OCI-LY7 (cell line): ENCODE data around the gene UBE2D1. TPM values are rescaled to one million over a fixed set of nuclear protein-coding genes. Genes with fewer than 3 reads are reported as not detected.
A peak's percentile ranks its signal among the peaks of the same experiment; 100 is the strongest.

Source experiments
- BruUV-seq: library from RNA; stranded (reverse); fragments of 400-500 nt; replicated peaks from 2 replicates; lab custom pipeline; 2021; lab: Mats Ljungman, UMichigan
- CTCF ChIA-PET: fragments of 300-600 bp; sonication (Branson Sonifier 250); formaldehyde crosslinking; loops from one replicate; lab custom pipeline; 2022; ENCODE audit warnings: antibody characterized with exemption; ENCODE audit not compliant: unreplicated experiment; lab: Charles Lee
- POLR2A ChIA-PET: fragments of 300-600 bp; sonication (Branson Sonifier 250); formaldehyde crosslinking; loops from one replicate; lab custom pipeline; 2022; ENCODE audit warnings: antibody characterized with exemption; lab: Charles Lee
- DNase-seq: peaks from one replicate; pipeline ENCODE4 v3.0.0-alpha.2; 2015; ENCODE audit warnings: low spot score
- H2AFZ ChIP-seq: fragments of 200-600 bp; sonication (generic), shearing (Covaris generic); 2 replicates; pipeline ENCODE4 v1.6.1; 2014; ENCODE audit warnings: mild to moderate bottlenecking, antibody characterized with exemption, low read length, moderate library complexity
- H3K27ac ChIP-seq: fragments of 200-600 bp; sonication (generic); 2 replicates; pipeline ENCODE4 v1.5.1; 2014; ENCODE audit warnings: mixed run types, low read depth, mild to moderate bottlenecking, moderate library complexity, low read length, inconsistent platforms; ENCODE audit not compliant: poor library complexity, severe bottlenecking
- H3K36me3 ChIP-seq: fragments of 200-600 bp; sonication (generic); 2 replicates; pipeline ENCODE4 v1.6.1; 2014; ENCODE audit warnings: mild to moderate bottlenecking, antibody characterized with exemption, low read length, moderate library complexity, mixed read lengths; ENCODE audit not compliant: insufficient read depth
- H3K4me1 ChIP-seq: fragments of 200-600 bp; sonication (generic); 2 replicates; pipeline ENCODE4 v1.5.1; 2014; ENCODE audit warnings: mild to moderate bottlenecking, low read length; ENCODE audit not compliant: insufficient read depth, poor library complexity, severe bottlenecking
- H3K4me2 ChIP-seq: fragments of 200-600 bp; sonication (generic); 2 replicates; pipeline ENCODE4 v1.6.1; 2014; ENCODE audit warnings: mild to moderate bottlenecking, low read length
- H3K4me3 ChIP-seq: fragments of 200-600 bp; sonication (generic); 2 replicates; pipeline ENCODE4 v1.5.1; 2014; ENCODE audit warnings: mild to moderate bottlenecking, low read depth, low read length; ENCODE audit not compliant: poor library complexity, severe bottlenecking
- H3K79me2 ChIP-seq: fragments of 200-600 bp; sonication (generic); 2 replicates; pipeline ENCODE4 v1.6.1; 2016; ENCODE audit warnings: low read depth, mild to moderate bottlenecking, low read length, moderate library complexity, mixed read lengths; ENCODE audit not compliant: insufficient read depth
- H3K9me2 ChIP-seq: fragments of 200-600 bp; sonication (generic); 2 replicates; pipeline ENCODE4 v1.6.1; 2016; ENCODE audit warnings: mild to moderate bottlenecking, low read length, mixed read lengths; ENCODE audit not compliant: insufficient read depth
- H3K9me3 ChIP-seq: fragments of 200-600 bp; sonication (generic); 2 replicates; pipeline ENCODE4 v1.6.1; 2014; ENCODE audit warnings: mild to moderate bottlenecking, mixed run types, low read length, mixed read lengths
- H4K20me1 ChIP-seq: fragments of 200-600 bp; sonication (generic); 2 replicates; pipeline ENCODE4 v1.6.1; 2014; ENCODE audit warnings: mild to moderate bottlenecking, antibody characterized with exemption, low read length, moderate library complexity, mixed read lengths; ENCODE audit not compliant: insufficient read depth
- EZH2phosphoT487 ChIP-seq: fragments of 200-600 bp; sonication (generic); IDR thresholded peaks from 2 replicates; pipeline ENCODE4 v1.6.1; 2018; ENCODE audit warnings: low read depth, borderline replicate concordance, mild to moderate bottlenecking, mixed run types, antibody characterized with exemption, low read length, moderate library complexity, mixed read lengths
- intact Hi-C: fragments of 100-400 bp; cut with micrococcal nuclease; formaldehyde crosslinking; loops from one replicate; pipeline ENCODE4 v1.10.0; 2022; ENCODE audit not compliant: unreplicated experiment
- total RNA-seq, 2 experiments: library from RNA; depleted of rRNA in 1 of 2; stranded (reverse); fragments of >200 nt in 1 of 2; shearing (Covaris generic) in 1 of 2; gene quantifications; 2 replicates each; pipeline ENCODE4 v1.2.3, GENCODE V29; 2014 to 2022
- TF ChIP-seq, protein P1 (sequence below): fragments of 200-600 bp; sonication (generic); conservative IDR thresholded peaks from 2 replicates; pipeline ENCODE4 v1.5.1; 2014; ENCODE audit warnings: mild to moderate bottlenecking, antibody characterized with exemption, low read length, moderate library complexity, mixed read lengths

UBE2D1 gene
- total RNA-seq, 2 experiments from 2014 or later: 6.8 to 10.0 TPM

DNA sequence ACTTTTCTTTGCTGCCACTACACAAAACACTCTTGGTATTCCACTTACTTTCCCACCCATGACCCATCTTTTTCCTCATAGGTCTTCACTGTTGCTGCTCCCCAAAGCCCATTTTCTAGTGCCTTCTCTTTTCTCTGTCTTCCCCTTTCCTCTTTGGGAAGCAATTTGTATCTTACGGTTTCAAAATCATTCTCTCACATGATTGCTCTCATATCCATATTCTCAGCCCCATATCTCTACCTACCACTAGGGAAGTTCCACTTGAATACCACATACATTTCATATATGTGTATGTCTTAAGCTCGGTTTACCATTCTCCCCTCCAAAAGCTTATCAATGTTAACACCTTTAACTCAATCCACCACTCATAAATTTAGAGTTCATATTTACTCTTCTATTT lies 3.2 kb upstream of the UBE2D1 start:
- H3K9me2 ChIP-seq: no peaks in the 10 kb centered on the region
- BruUV-seq: no TSS peak
- peaks cover 9% of the 10 kb centered on the region for H4K20me1 ChIP-seq
- no peak overlapping the region for H3K4me2 ChIP-seq
- H2AFZ ChIP-seq: no peak overlapping the region
- TF ChIP-seq EZH2phosphoT487: no peak
- TF ChIP-seq, protein P1, sequence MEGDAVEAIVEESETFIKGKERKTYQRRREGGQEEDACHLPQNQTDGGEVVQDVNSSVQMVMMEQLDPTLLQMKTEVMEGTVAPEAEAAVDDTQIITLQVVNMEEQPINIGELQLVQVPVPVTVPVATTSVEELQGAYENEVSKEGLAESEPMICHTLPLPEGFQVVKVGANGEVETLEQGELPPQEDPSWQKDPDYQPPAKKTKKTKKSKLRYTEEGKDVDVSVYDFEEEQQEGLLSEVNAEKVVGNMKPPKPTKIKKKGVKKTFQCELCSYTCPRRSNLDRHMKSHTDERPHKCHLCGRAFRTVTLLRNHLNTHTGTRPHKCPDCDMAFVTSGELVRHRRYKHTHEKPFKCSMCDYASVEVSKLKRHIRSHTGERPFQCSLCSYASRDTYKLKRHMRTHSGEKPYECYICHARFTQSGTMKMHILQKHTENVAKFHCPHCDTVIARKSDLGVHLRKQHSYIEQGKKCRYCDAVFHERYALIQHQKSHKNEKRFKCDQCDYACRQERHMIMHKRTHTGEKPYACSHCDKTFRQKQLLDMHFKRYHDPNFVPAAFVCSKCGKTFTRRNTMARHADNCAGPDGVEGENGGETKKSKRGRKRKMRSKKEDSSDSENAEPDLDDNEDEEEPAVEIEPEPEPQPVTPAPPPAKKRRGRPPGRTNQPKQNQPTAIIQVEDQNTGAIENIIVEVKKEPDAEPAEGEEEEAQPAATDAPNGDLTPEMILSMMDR: no peak
- no peaks in the 10 kb centered on the region for H3K9me3 ChIP-seq
- H3K27ac ChIP-seq: no peak overlapping the region
- peaks cover 14% of the 10 kb centered on the region for H3K4me1 ChIP-seq
- H3K4me3 ChIP-seq: no peak overlapping the region
- POLR2A ChIA-PET: interaction anchor here (0.6 to 1.2 kb wide), 5 partner anchors 9 to 408 kb away, joined by 3 to 4 read pairs (median 3); no protein-coding TSS in a partner anchor
- CTCF ChIA-PET: no interaction called here
- DNase-seq: no peak
- peaks cover 8% of the 10 kb centered on the region; the same call in 1 of the 2 replicates for H3K79me2 ChIP-seq
- intact Hi-C loops: loop anchor here (5.0 kb wide), 1 partner anchor 39 kb away; no protein-coding TSS in a partner anchor
- no peaks in the 10 kb centered on the region for H3K36me3 ChIP-seq

DNA sequence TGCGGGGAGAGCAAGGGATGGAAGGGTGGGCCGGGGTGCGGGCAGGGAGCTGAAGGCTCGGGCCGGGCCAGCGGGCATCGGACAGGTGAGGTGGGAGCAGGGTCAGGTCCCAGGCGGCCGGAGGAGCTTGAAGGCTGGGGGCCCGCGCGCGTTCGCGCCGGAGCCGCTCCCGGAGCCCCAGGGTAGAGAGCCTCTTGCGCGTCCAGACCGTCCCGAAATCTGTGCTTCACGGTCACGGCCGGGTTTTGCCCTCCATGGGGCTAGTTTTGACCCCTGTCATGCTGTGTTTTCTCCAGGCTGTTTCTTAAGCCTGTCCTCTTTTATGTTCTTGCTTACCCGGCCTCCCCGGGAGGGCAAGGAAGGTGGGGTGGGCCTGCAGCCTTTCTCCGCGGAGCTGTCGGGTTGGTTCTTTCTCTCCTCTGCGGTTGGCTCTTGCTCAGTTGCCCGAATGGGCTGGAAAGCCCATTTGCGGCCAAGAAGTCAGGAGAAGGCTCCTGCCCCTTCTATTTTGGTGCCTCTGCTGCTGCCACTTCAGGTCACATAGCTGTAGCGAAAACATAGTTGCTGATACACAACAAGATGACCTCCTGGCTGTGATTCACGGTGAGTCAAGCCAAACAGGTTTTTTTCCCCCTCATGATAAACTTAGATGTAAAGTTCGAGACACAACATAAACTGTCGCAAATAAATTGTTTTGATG lies 650 bp downstream of the UBE2D1 start:
- Histone ChIP-seq H3K4me3 (peak overlapping the region; percentile 98), H3K27ac (no peak overlapping the region), H3K4me2 (peak overlapping the region; percentile 92), H2AFZ (peak overlapping the region; percentile 96), H3K36me3 (no peaks in the 10 kb centered on the region), H3K79me2 (peaks cover 21% of the 10 kb centered on the region; the same call in 1 of the 2 replicates), H3K9me3 (no peaks in the 10 kb centered on the region), H3K4me1 (peaks cover 14% of the 10 kb centered on the region), H4K20me1 (peaks cover 9% of the 10 kb centered on the region), H3K9me2 (no peaks in the 10 kb centered on the region)
- DNase-seq: no peak
- POLR2A ChIA-PET: interaction anchor here (1.0 to 2.0 kb wide), 3 partner anchors 50 to 67 kb away, joined by 3 to 11 read pairs (median 6); partner anchors contain the start of genes CISD1 and TFAM
- TF ChIP-seq EZH2phosphoT487: no peak
- TF ChIP-seq, protein P1: no peak
- intact Hi-C loops: no loop called here
- no TSS peak for BruUV-seq
- CTCF ChIA-PET: no interaction called here

DNA sequence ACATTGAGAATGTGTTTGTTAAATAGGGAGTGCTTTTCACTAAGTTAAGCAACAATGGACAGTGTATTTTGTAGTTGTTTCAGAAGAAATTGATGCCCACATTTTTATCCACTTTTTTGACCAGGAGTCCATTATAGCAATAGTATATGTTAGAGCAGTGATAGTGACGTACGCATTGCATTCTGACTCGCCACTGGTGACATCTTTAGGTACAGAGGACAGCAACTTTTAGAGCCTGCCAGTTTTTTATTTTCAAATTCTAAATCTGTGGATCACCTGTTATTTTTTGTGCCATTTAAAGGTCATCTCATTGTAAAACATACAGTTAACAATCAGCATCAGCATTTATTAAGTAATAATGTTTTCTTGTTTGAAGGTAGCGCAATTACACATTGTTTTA lies 1.4 kb downstream of the UBE2D1 start:
- TSS peak; percentile 58 for BruUV-seq
- no peak overlapping the region for H2AFZ ChIP-seq
- intact Hi-C loops: no loop called here
- H3K9me3 ChIP-seq: no peaks in the 10 kb centered on the region
- no peaks in the 10 kb centered on the region for H3K36me3 ChIP-seq
- no peak for DNase-seq
- no peak overlapping the region for H3K27ac ChIP-seq
- peaks cover 23% of the 10 kb centered on the region; the same call in 1 of the 2 replicates for H3K79me2 ChIP-seq
- H3K9me2 ChIP-seq: no peaks in the 10 kb centered on the region
- POLR2A ChIA-PET: no interaction called here
- H4K20me1 ChIP-seq: peaks cover 9% of the 10 kb centered on the region
- H3K4me3 ChIP-seq: peak overlapping the region; percentile 98
- H3K4me2 ChIP-seq: peak overlapping the region; percentile 92
- H3K4me1 ChIP-seq: peaks cover 14% of the 10 kb centered on the region
- CTCF ChIA-PET: no interaction called here
- TF ChIP-seq, protein P1: no peak
- no peak for TF ChIP-seq EZH2phosphoT487
